ENCODE results near the gene HECTD2. TPM values are rescaled to one million over a fixed set of nuclear protein-coding genes. Genes with fewer than 3 reads are reported as not detected.

The HECTD2 gene
- total RNA-seq, 1 experiment from 2014 or later: 9.4 TPM

DNA sequence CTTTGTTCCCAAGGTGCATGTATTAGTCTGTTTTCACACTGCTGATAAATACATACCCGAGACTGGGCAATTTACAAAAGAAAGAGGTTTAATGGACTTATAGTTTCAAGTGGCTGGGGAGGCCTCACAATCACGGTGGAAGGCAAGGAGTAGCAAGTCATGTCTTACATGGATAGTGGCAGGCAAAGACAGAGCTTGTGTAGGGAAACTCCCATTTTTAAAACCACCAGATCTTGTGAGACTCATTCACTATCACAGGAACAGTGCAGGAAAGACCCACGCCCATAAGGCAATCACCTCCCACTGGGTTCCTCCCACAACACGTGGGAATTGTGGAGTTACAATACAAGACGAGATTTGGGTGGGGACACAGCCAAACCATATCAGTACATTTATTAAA, 129.8 kb downstream of the HECTD2 start (continued):
- TF ChIP-seq PRDM15 (CRISPR knock-in tag; IDR thresholded peaks at IDR 0.05) (no peak), ZNF512 (CRISPR knock-in tag; IDR thresholded peaks at IDR 0.05; ENCODE audit: borderline replicate concordance) (no peak)

DNA sequence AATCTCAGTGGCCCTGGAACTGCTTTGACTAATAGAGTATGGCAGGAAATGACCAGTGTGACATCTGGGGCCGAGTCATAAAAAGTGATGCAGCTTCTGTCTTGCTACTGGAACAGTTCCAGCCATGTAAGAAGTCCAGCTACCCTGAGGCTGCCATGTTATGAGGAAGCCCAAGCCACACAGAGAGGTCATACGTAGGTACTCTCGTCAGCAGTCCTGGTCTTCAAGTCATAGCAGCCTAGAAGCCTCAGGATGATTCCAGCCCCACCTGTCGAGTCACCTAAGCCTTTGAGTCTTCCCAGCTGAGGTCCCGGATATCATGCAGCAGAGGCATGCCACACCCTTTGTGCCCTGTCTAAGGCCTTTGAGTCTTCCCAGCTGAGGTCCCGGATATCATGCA, 130.6 kb downstream of the HECTD2 start:
- Mint-ChIP-seq H3K36me3 (peaks cover 10% of the 10 kb centered on the region), H3K4me1 (no peaks in the 10 kb centered on the region), H3K27me3 (ENCODE audit: low read depth) (no peaks in the 10 kb centered on the region), H3K27ac (no peak overlapping the region), H3K9me3 (peaks cover 19% of the 10 kb centered on the region), H3K4me3 (no peak overlapping the region)
- TF ChIP-seq SOX15 (CRISPR knock-in tag; IDR thresholded peaks at IDR 0.05): no peak
- TF ChIP-seq MXD4 (CRISPR knock-in tag; IDR thresholded peaks at IDR 0.05; ENCODE audit: borderline replicate concordance): no peak
- no peak for TF ChIP-seq TEAD1 (CRISPR knock-in tag; IDR thresholded peaks at IDR 0.05)
- TF ChIP-seq, protein P1, sequence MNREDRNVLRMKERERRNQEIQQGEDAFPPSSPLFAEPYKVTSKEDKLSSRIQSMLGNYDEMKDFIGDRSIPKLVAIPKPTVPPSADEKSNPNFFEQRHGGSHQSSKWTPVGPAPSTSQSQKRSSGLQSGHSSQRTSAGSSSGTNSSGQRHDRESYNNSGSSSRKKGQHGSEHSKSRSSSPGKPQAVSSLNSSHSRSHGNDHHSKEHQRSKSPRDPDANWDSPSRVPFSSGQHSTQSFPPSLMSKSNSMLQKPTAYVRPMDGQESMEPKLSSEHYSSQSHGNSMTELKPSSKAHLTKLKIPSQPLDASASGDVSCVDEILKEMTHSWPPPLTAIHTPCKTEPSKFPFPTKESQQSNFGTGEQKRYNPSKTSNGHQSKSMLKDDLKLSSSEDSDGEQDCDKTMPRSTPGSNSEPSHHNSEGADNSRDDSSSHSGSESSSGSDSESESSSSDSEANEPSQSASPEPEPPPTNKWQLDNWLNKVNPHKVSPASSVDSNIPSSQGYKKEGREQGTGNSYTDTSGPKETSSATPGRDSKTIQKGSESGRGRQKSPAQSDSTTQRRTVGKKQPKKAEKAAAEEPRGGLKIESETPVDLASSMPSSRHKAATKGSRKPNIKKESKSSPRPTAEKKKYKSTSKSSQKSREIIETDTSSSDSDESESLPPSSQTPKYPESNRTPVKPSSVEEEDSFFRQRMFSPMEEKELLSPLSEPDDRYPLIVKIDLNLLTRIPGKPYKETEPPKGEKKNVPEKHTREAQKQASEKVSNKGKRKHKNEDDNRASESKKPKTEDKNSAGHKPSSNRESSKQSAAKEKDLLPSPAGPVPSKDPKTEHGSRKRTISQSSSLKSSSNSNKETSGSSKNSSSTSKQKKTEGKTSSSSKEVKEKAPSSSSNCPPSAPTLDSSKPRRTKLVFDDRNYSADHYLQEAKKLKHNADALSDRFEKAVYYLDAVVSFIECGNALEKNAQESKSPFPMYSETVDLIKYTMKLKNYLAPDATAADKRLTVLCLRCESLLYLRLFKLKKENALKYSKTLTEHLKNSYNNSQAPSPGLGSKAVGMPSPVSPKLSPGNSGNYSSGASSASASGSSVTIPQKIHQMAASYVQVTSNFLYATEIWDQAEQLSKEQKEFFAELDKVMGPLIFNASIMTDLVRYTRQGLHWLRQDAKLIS (CRISPR knock-in tag; IDR thresholded peaks at IDR 0.05; ENCODE audit: borderline replicate concordance): no peak
- TF ChIP-seq, protein P2, sequence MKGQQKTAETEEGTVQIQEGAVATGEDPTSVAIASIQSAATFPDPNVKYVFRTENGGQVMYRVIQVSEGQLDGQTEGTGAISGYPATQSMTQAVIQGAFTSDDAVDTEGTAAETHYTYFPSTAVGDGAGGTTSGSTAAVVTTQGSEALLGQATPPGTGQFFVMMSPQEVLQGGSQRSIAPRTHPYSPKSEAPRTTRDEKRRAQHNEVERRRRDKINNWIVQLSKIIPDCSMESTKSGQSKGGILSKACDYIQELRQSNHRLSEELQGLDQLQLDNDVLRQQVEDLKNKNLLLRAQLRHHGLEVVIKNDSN (CRISPR knock-in tag; IDR thresholded peaks at IDR 0.05): no peak
- no peak for TF ChIP-seq CTCF (IDR thresholded peaks at IDR 0.05)
- TF ChIP-seq, protein P3, sequence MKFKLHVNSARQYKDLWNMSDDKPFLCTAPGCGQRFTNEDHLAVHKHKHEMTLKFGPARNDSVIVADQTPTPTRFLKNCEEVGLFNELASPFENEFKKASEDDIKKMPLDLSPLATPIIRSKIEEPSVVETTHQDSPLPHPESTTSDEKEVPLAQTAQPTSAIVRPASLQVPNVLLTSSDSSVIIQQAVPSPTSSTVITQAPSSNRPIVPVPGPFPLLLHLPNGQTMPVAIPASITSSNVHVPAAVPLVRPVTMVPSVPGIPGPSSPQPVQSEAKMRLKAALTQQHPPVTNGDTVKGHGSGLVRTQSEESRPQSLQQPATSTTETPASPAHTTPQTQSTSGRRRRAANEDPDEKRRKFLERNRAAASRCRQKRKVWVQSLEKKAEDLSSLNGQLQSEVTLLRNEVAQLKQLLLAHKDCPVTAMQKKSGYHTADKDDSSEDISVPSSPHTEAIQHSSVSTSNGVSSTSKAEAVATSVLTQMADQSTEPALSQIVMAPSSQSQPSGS (CRISPR knock-in tag; IDR thresholded peaks at IDR 0.05; ENCODE audit: borderline replicate concordance, low read depth): no peak
- TF ChIP-seq ZNF416 (CRISPR knock-in tag; IDR thresholded peaks at IDR 0.05): no peak
- no peak for TF ChIP-seq SMAD4 (CRISPR knock-in tag; IDR thresholded peaks at IDR 0.05)
- no peak for ATAC-seq
- ChIA-PET CTCF (interaction anchor here (1.2 to 2.5 kb wide), 2 partner anchors 11 to 242 kb away, joined by 3 to 7 read pairs; no protein-coding TSS in a partner anchor), POLR2A (no interaction called here)
- no peak for DNase-seq (ENCODE audit: low spot score)
